ENCODE data around the gene SHC1.
"Not testable (repeated sequence)": the region's sequence is repeated elsewhere in the genome, so short reads cannot be mapped to it uniquely, and the experiment has no call there.

Gene SHC1

GRCh38 chr1:155000726-155001424 is 30.3 kb upstream of the SHC1 start:
- no peaks in the 10 kb centered on the region for H3K27me3 ChIP-seq
- peaks cover 54 to 71% (median 68%) of the 10 kb centered on the region in 10 experiments for H3K4me1 ChIP-seq
- H3K4me2 ChIP-seq = peak overlapping the region; percentile 91 to 100 (median 99)
- peaks cover 0 to 8% (median 0%) of the 10 kb centered on the region in 11 experiments; a peak in 2 of 22 replicates for H4K20me1 ChIP-seq
- H3K4me3 ChIP-seq = peak overlapping the region; percentile 63 to 96 (median 72)
- H3K36me3 ChIP-seq = no peaks in the 10 kb centered on the region
- H3K9me3 ChIP-seq (replicated peaks in 1 of 11) = no peaks in the 10 kb centered on the region
- peak overlapping the region; percentile 74 to 87 (median 83) for H3K9ac ChIP-seq
- TF ChIP-seq Cebpa-rat (IDR thresholded peaks at IDR 0.05) = no peak
- H3K27ac ChIP-seq = peak overlapping the region; percentile 68 to 90 (median 85)

- Histone ChIP-seq H3K9ac (peak overlapping the region; percentile 74 to 87 (median 83)), H3K36me3 (no peaks in the 10 kb centered on the region), H3K27ac (peak overlapping the region; percentile 68 to 90 (median 85); a peak in 21 of 22 replicates), H3K9me3 (replicated peaks in 1 of 11) (no peaks in the 10 kb centered on the region), H3K4me2 (peak overlapping the region; percentile 91 to 100 (median 99)), H3K27me3 (no peaks in the 10 kb centered on the region), H4K20me1 (peaks cover 0 to 8% (median 0%) of the 10 kb centered on the region in 11 experiments; a peak in 2 of 22 replicates), H3K4me3 (peak overlapping the region; percentile 63 to 96 (median 72)), H3K4me1 (peaks cover 54 to 71% (median 64%) of the 10 kb centered on the region in 10 experiments)
- TF ChIP-seq Cebpa-rat (IDR thresholded peaks at IDR 0.05) = no peak
These were observed 29.8 kb upstream of the SHC1 start for GRCh38 chr1:155000411-155000725.

- H3K4me1 ChIP-seq = peaks cover 54 to 71% (median 63%) of the 10 kb centered on the region in 10 experiments
- peak overlapping the region; percentile 91 to 100 (median 99) for H3K4me2 ChIP-seq
- no peak for TF ChIP-seq Cebpa-rat (IDR thresholded peaks at IDR 0.05)
- H3K27ac ChIP-seq = peak overlapping the region; percentile 45 to 90 (median 64); a peak in 20 of 22 replicates
- no peaks in the 10 kb centered on the region for H3K9me3 ChIP-seq (replicated peaks in 1 of 11)
- H3K36me3 ChIP-seq = no peaks in the 10 kb centered on the region
- no peaks in the 10 kb centered on the region for H3K27me3 ChIP-seq
- H3K4me3 ChIP-seq = peak overlapping the region; percentile 63 to 96 (median 72)
- peak overlapping the region; percentile 50 to 84 (median 73) for H3K9ac ChIP-seq
- peaks cover 0 to 8% (median 0%) of the 10 kb centered on the region in 11 experiments; a peak in 2 of 22 replicates for H4K20me1 ChIP-seq
These were observed 29.2 kb upstream of the SHC1 start for GRCh38 chr1:154999571-155000410.

GRCh38 chr1:154998818-154999570 is 28.4 kb upstream of the SHC1 start:
- no peak for TF ChIP-seq Cebpa-rat (IDR thresholded peaks at IDR 0.05)
- peaks cover 0 to 8% (median 0%) of the 10 kb centered on the region in 11 experiments; a peak in 2 of 22 replicates for H4K20me1 ChIP-seq
- H3K27me3 ChIP-seq = no peaks in the 10 kb centered on the region
- no peaks in the 10 kb centered on the region for H3K9me3 ChIP-seq (replicated peaks in 1 of 11)
- H3K4me3 ChIP-seq = peak overlapping the region; percentile 44 to 96 (median 72); a peak in 18 of 20 replicates
- H3K36me3 ChIP-seq = no peaks in the 10 kb centered on the region
- H3K27ac ChIP-seq = peak overlapping the region in 3 of 11 experiments; percentile 27 to 43 (median 30); a peak in 4 of 22 replicates
- H3K4me1 ChIP-seq = peaks cover 54 to 71% (median 63%) of the 10 kb centered on the region in 10 experiments
- H3K4me2 ChIP-seq = peak overlapping the region; percentile 91 to 100 (median 99)
- peak overlapping the region in 9 of 11 experiments; percentile 13 to 84 (median 58); a peak in 13 of 22 replicates for H3K9ac ChIP-seq

DNA sequence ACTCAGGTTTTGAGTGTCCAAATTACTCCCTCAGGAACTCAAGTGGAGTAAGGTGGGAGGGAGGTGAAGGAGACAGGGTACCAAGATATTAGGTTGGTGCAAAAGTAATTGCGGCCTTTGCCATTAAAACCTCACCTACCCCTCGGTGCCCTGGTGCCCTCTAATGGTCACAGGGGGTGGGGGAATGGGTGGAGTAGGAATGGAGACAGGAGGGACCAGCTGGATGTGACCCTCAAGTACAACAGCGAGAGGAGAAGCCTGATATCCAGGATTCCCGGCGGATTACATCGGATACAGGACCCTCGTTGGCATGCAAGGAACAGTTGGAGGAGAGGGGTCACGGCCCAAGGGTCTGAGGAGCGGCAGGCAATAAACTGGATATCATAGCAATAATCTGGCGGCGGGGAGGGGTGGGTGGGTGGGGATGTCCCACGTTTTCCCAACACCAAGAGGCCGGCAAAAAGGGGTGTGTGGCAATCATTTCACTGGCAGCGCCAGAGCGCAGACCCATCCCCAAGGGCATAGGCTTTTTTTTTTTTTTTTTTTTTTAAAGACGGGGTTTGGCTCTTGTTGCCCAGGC is 27.7 kb upstream of the SHC1 start:
- peaks cover 60 to 76% (median 70%) of the 10 kb centered on the region in 10 experiments for H3K4me1 ChIP-seq
- H3K9ac ChIP-seq = peak overlapping the region in 2 of 11 experiments; percentile 34 to 58; a peak in 5 of 22 replicates
- no peaks in the 10 kb centered on the region for H3K27me3 ChIP-seq
- peak overlapping the region in 2 of 10 experiments; percentile 67 to 81; a peak in 4 of 20 replicates for H3K4me3 ChIP-seq
- H4K20me1 ChIP-seq = peaks cover 0 to 8% (median 0%) of the 10 kb centered on the region in 11 experiments; a peak in 2 of 22 replicates
- H3K9me3 ChIP-seq (replicated peaks in 1 of 11) = no peaks in the 10 kb centered on the region
- H3K36me3 ChIP-seq = no peaks in the 10 kb centered on the region
- peak overlapping the region in 1 of 11 experiments; percentile 30; a peak in 2 of 22 replicates for H3K27ac ChIP-seq
- peak overlapping the region; percentile 91 to 100 (median 99) for H3K4me2 ChIP-seq
- no peak for TF ChIP-seq Cebpa-rat (IDR thresholded peaks at IDR 0.05)

DNA sequence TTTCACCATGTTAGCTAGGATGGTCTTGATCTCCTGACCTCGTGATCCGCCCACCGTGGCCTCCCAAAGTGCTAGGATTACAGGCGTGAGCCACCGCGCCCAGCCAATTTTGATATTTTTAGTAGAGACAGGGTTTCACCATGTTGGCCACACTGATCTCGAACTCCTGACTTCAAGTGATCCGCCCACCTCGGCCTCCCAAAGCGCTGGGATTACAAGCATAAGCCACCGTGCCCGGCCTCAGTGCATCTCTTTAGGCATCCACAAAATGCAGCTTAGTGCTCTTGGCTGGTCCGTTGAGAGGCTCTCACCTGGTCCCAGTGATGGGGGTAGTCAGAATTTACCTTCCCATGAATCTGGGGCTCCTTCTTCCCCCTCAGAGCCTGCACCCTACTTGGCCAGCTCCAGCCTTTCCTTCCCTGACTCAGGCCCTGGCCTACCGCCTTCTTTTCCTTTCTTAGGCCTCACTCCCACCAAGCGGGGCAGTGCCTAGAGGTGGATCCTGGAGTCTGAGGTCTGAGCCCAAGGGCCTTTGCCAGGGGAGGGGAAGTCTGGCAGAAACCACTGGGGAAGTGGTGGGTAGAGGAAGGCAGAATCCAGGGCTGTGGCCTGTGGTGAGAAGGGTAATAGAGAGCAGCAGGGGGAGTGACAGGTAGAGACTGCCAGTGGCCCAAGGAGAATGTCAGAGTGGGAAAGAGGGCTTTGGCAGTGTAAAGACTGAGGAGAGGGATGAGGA is 26.6 kb upstream of the SHC1 start:
- TF ChIP-seq Cebpa-rat (IDR thresholded peaks at IDR 0.05) = no peak
- Histone ChIP-seq H3K4me1 (peaks cover 67 to 87% (median 79%) of the 10 kb centered on the region in 10 experiments), H3K27ac (0 out of 22 replicates have a peak overlapping the region, but pooled peaks of 2 of the 11 experiments have one; percentile 13 to 27), H3K4me3 (no peak overlapping the region; a peak in 1 of 20 replicates), H3K4me2 (peak overlapping the region; percentile 53 to 100 (median 75)), H4K20me1 (peaks cover 0 to 9% (median 4%) of the 10 kb centered on the region in 11 experiments; a peak in 7 of 22 replicates), H3K27me3 (no peaks in the 10 kb centered on the region), H3K9ac (peak overlapping the region in 4 of 11 experiments; percentile 19 to 30 (median 24); a peak in 4 of 22 replicates), H3K36me3 (peaks cover 0 to 8% (median 0%) of the 10 kb centered on the region in 11 experiments; a peak in 5 of 22 replicates), H3K9me3 (replicated peaks in 1 of 11) (no peaks in the 10 kb centered on the region)

DNA sequence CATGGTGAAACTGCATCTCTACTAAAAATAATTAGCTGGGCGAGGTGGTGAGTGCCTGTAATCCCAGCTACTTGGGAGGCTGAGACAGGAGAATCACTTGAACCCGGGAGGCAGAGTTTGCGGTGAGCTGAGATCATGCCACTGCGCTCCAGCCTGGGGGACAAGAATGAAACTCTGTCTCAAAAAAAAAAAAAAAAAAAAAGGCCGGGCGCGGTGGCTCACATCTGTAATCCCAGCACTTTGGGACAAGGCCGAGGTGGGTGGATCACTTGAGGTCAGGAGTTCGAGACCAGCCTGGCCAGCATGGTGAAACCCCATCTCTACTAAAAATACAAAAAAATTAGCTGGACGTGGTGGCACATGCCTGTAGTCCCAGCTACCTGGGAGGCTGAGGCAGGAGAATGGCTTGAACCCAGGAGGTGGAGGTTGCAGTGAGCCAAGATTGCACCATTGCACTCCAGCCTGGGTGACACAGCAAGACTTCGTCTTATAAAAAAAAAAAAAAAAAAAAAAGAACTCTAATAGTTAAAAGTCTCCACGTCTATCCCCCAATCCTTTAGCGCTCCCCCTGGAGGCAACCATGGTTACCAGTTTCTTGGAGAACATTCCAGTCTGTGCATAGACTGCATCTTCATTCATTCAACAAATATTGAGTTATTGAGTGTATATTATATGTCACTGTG is 24.9 kb upstream of the SHC1 start:
- H3K9me3 ChIP-seq (replicated peaks in 1 of 11); H3K4me3 ChIP-seq; H3K27me3 ChIP-seq: not testable (repeated sequence)
- Histone ChIP-seq H3K4me1 (peaks cover 67 to 81% (median 77%) of the 10 kb centered on the region in 10 experiments), H3K9ac (0 out of 22 replicates have a peak overlapping the region, but pooled peaks of 2 of the 11 experiments have one; percentile 3 to 24), H3K36me3 (peaks cover 5 to 23% (median 13%) of the 10 kb centered on the region in 11 experiments), H3K4me2 (peak overlapping the region; percentile 42 to 100 (median 59); a peak in 20 of 22 replicates), H3K27ac (peak overlapping the region in 6 of 11 experiments; percentile 6 to 48 (median 30); a peak in 6 of 22 replicates), H4K20me1 (peaks cover 0 to 10% (median 4%) of the 10 kb centered on the region in 11 experiments; a peak in 9 of 22 replicates)

Data from BLaER1 treated with 17β-estradiol and CSF1 and Interleukin-3, amounts not matched to agents 10 nM and 100 nM (cell line).